Superior temporal gyrus (tissue), 1 donor: ENCODE results near the gene STOX2.
"Not testable (repeated sequence)": the region's sequence is repeated elsewhere in the genome, so short reads cannot be mapped to it uniquely, and the experiment has no call there.

Source experiments
- DNase-seq: peaks from one replicate; pipeline ENCODE4 v3.0.0-alpha.2; 2016; ENCODE audit errors: extremely low spot score

STOX2 gene

GRCh38 chr4:184022679-184023383 lies 117.7 kb downstream of the STOX2 start:
- DNase-seq = no peak

GRCh38 chr4:184024637-184025036 lies 119.5 kb downstream of the STOX2 start:
- no peak for DNase-seq

GRCh38 chr4:184028561-184029374 lies 123.7 kb downstream of the STOX2 start:
- no peak for DNase-seq

GRCh38 chr4:184030036-184030435 lies 124.9 kb downstream of the STOX2 start:
- DNase-seq = no peak

- no peak for DNase-seq
These were observed 125.7 kb downstream of the STOX2 start for GRCh38 chr4:184030764-184031163.

GRCh38 chr4:184032091-184032490 lies 127.0 kb downstream of the STOX2 start:
- no peak for DNase-seq

- no peak for DNase-seq
These were observed 134.9 kb downstream of the STOX2 start for GRCh38 chr4:184039963-184040383.

GRCh38 chr4:184041156-184041555 lies 136.0 kb downstream of the STOX2 start:
- no peak for DNase-seq

GRCh38 chr4:184046148-184046547 lies 141.0 kb downstream of the STOX2 start:
- no peak for DNase-seq

- not testable (repeated sequence) for DNase-seq
These were observed 146.2 kb downstream of the STOX2 start for GRCh38 chr4:184051262-184051661.

- DNase-seq = no peak
These were observed 147.5 kb downstream of the STOX2 start for GRCh38 chr4:184052616-184053015.

GRCh38 chr4:184053434-184053833 lies 148.3 kb downstream of the STOX2 start:
- no peak for DNase-seq

- DNase-seq = no peak
These were observed 151.8 kb downstream of the STOX2 start for GRCh38 chr4:184056877-184057276.

GRCh38 chr4:184058026-184058425 lies 152.9 kb downstream of the STOX2 start:
- no peak for DNase-seq

GRCh38 chr4:184059099-184059498 lies 154.0 kb downstream of the STOX2 start:
- DNase-seq = no peak

GRCh38 chr4:184061582-184061981 lies 156.5 kb downstream of the STOX2 start:
- DNase-seq = no peak

- DNase-seq = no peak
These were observed 157.7 kb downstream of the STOX2 start for GRCh38 chr4:184062769-184063168.

- no peak for DNase-seq
These were observed 159.8 kb downstream of the STOX2 start for GRCh38 chr4:184064877-184065276.

- DNase-seq = no peak
These were observed 161.6 kb downstream of the STOX2 start for GRCh38 chr4:184066584-184067300.

- DNase-seq = no peak
These were observed 162.9 kb downstream of the STOX2 start for GRCh38 chr4:184067931-184068554.
